Fibroblast of skin of right quadriceps (primary cell): Measurements from ENCODE around the gene TFR2.
A peak's percentile ranks its signal among the peaks of the same experiment; 100 is the strongest.

ENCODE experiments used
- DNase-seq: peaks from one replicate; pipeline ENCODE4 v3.0.0-alpha.2; 2013

TFR2 gene

DNA sequence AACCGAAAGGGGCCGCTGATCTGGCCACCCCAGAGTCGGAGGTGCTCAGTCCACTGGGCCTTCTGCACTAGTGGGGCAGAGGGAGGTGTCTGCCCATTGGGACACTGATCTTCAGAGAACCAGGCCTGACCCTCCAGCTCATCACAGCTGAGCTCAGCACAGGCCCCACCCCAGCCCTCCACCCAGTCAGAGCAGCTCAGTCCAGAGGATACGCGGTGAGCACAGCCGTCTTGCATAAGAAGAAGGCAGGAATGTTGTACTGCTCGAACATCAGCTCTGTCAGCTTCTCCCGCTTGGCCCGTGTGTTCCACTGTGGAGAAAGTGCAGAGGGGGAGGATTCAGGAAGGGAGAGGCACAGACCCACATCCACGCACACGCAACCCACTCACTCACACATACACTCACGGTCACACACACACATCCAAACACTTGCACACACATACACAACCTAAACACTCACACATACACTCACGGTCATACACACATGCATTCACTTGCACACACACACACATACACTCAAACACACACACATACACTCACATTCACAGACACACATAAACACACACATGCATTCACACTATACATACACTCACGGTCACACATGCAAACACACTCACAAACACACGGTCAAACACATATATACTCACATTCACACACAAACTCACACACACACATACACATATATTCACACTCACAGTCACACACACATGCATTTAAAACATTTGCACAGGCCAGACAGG lies 8.6 kb upstream of the TFR2 start:
- DNase-seq = no peak

DNA sequence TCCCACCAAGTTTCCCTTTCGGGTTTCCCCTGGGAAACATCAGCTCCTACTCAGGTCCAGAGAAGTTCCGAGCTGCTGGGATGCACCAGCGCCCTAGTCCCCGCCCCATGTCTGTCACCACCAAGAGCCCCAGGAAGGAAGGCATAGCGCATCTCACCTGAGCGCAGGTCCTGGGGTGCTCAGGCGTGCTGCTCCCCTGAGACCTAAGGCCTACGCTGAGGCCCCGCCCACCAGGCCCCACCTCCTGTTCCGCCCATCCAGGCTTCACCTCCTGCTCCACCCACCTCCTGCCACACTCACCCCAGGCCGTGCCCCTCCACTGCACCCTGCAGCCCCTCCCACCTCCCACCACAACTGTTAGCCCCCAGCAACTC lies 1.2 kb upstream of the TFR2 start:
- no peak for DNase-seq

DNA sequence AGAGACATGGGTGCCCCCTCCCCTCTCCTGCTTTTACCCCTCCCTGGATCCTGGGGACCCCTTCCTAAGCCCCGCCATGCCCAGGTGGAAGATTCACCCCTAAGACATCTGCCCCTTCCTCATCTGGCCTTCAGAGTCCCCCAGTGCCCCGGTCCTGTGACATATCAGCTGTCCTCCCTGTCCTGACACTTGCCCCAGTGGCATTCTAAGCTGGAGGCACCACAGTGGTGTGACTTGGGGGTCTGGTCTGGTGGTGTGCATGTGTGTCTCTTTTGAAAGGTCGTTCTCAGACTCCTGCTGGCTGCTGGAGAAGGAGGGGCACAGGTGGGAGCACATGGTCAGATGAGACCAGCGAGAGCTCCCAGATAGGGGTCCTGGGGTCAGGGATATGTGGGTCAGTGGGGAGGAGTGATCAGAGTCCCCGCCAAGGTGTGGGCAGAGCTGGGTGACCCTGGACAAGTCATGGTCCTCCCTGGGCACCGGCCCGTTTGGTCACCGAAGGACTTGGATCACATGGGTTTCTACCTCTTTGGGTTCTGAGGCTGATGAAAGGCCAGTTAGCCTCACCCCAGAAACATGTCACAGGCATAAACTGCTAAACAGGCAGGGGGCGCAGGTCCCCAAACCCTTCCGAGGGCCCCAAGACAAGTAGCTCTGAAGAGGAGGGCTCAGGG lies 645 bp upstream of the TFR2 start:
- no peak for DNase-seq

DNA sequence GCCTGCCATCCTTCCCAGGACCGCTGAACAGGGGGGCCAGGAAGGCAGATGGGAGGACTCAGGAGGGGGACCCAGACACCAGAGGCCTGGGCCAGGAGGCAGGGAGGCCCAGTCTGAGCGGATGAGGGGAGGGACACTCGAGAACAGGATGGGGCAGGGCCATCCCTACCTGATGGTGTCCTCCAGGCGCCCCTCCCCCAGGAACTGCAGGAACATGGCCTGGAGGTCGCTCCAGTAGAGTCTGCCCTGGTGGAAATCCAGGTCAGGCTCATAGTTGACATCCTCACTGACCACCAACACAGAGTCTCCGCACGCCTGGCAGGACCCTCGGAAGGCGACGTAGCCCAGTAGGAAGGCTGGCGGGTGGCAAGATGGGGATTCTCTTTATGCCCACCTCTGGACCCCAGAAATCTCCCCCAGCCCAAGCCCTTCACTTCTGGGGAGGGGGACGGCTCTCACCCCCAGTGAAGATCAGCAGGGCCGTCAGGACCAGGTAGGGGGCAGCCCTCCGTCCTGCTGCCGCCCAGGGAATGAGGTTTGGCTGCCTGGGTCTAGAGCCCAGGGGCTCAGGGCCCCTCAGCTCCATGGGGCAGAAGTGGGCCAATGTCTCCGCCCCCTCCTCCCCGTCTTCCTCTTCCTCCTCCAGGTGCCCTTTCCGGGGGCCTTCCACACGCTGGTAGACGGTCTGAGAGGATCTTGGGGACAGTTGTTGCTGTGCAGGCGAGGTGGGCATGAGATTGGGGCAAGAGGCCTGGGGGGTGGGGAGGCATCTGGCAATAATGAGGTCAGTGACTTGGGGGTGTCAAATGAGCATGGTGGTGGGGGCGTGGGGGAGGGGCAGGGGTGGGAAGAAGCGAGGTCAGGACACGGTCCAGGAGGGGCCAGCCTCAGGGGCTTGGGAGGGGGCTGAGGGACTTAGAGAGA lies 573 bp downstream of the TFR2 start:
- DNase-seq = no peak

DNA sequence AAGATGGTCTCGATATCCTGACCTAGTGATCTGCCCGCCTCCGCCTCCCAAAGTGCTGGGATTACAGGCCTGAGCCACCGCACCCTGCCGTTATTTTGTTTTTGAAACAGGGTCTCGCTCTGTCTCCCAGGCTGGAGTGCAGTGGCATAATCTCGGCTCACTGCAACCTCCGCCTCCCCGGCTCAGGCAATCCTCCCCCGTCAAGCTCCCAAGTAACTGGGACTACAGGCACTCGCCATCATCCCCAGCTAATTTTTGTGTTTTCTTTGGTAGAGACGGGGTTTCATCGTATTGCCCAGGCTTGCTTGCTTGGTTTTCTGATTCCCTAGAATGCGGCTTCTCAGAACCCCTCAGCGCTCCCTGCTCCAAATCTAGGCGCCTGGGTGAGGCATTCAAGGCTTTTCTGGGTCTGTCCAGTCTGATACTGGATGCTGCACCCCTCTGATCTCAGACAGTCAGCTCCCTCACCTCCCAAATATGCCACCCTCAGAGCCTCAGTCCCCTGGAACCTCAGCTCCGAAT lies 1.3 kb downstream of the TFR2 start:
- DNase-seq = no peak

DNA sequence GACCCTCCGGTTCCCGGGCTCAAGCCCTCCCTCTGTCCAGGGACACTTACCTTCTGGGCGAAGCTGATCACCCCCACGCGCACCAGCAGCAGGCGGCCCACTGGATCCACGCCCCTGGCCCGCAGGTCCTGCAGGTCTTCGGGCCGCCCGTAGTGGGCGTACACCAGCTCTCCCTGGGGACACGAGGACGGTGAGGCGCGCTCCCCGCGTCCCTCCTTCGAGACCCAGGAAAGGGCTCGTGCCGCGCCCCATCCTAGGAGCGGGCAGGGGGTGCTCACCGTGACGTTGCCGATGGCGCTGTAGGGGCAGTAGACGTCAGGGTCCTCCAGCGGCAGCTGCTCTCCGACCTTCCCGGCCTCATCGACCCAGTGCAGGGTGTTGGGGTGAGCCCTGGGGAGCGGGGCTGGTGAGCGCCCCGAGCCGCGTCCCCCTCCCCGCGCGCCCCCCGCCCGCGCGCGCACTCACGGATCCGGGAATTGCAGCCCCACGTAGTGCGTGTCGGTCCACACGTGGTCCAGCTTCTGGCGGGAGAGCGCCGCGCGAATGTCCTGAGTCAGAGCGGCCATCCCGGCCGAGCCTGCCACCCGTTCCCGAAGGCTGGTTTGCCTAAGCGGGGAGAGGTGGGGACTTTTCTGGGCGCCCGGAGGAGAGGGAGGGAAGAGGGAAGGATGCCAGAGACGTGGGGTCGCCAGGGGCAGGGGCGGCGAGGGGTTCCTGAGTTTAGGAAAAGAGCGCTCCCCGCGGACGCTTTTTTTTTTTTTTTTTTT lies 8.2 kb downstream of the TFR2 start:
- DNase-seq = peak; percentile 23

DNA sequence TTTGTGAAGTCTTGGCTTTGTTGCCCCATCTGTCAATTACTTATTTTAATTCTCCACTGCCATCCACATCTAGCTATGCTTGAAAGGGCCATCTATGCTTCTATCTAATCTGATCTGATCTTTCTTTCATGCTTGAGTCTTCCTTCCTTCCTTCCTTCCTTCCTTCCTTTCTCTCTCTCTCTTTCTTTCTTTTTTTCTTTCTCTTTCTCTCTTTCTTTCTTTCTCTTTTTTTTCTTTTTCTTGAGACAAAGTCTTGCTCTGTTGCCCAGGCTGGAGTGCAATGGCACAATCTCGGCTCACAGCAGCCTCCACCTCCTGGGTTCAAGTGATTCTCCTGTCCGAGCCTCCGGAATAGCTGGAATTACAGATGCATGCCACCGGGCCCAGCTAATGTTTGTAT lies 11.3 kb downstream of the TFR2 start:
- DNase-seq = no peak

DNA sequence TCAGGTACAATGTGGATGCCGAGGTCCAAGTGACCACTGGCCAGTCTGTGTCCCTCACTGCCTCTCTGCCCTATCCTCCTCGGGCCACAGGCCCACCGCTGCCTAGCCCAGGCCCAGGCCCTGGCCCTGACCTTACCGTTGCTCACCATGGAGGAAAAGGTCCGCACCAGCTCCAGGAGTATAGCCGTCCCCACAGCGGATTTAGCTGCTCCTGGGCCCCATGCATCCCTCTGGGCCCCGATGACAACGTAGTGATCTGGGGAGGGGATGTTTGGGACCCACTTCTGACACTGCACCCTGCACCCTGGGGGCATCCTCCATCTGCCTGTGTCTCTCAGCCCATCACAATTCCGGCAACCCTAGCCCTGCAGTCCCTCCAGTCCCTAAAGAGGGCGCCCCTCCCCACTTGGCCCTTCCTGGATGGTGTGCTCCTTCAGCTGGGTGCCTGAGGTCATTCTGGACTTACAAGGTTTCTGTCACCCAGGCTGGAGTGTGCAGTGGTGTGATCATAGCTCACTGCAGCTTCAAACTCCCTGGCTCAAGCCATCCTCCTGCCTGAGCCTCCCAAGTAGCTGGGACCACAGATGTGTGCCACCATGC lies 12.1 kb downstream of the TFR2 start:
- no peak for DNase-seq

DNA sequence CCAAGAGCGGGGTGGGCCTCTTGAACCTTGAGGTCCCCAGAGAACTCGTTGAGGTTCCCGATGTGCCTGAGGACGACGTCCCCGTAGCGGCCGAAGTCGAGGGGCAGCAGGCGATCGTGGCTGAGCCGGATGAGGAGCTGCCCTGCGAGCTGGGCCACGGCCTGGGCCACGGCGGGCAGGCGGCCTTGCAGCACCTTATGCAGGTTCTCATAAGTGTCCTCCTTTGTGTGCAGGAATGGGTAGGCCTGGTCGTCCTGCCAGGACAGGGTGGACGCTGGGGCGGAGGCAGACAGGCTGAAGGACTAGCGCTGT lies 14.2 kb downstream of the TFR2 start:
- DNase-seq = no peak

DNA sequence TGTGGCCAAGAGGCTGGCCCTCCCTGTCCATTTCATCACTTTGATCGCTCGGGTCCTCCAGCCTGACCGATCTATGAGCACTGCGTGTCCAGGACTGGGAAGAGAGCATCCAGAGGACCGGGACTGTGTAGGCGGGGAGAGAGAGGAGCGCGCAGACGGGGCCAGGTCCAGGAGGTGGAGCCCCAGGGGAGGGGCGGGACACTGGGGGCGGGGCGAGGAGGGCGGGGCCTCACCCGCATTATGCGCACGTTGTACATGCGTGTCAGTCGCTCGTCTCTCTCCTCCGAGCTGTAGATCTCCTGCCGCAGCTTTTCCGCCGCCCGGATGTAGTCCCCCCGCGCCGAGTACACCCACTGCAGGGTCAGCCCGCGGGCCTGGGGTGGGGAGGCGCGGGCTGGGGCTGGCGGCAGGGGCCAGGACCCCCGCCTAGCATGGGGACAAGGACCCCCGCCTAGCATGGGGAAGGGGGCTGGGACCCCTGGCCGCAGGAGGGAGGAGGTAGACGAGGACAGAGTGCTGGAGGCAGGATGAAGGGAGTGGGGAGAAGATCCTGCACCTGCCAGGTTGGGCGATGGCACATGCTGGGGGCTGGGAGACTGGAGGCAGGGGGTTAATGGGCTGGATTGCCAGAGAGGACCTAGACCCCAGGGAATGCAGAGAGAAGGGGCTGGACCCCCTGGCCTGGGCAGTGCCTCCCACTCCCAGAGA lies 14.7 kb downstream of the TFR2 start:
- DNase-seq = peak; percentile 84

DNA sequence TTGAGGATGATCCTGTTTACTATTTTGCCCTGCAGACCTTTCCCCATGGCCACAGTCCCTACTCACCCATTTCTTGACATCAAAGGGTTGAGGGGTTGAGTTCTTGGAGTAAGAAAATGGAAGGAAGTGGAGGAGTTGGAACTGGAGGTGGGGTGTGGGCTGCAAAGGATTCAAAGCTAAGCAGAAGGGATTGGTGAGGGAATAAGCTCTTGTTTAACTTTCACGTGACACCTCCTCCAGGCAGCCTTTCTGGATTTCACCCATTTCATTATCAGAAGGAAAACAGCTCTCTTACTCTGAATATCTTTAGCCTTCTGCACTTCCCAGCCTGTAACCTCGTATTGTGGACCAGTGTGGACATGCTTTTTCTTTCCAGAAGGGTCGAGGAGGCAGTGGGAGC lies 15.3 kb downstream of the TFR2 start:
- DNase-seq = no peak

DNA sequence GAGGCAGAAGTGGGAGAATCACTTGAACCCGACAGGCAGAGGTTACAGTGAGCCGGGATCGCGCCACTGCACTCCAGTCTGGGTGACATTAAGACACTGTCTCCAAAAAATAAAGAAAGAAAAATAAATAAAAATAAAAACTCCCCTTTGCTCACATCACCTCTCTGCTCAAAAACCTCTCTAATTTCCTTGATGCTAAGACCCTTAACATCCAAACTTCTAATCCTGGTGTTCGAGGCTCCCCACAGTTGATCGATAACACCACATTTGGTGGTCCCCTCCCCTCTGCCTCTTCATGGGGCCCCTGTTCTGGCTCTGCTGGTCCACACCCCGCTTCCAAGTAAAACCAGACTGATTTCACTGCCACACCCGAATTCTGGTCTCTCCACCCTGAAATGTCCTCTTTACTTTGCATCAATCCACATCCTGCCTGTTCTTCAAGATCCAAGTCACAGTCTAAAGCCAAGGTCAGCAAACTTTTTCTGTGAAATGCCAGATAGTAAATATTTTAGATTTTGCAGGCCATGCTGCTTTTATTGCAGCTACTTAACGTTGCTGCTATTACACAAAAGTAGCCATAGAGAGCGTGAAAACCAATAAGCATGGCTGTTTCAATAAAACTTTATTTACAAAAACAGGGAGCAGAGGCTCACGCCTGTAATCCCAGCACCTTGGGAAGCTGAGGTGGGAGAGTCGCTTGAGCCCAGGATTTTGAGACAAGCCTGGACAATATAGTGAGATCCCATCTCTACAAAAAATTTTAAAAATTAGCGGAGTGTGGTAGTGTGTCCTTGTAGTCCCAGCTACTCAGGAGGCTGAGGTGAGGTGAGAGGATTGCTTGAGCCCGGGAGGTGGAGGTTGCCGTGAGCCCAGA lies 17.2 kb downstream of the TFR2 start:
- no peak for DNase-seq

DNA sequence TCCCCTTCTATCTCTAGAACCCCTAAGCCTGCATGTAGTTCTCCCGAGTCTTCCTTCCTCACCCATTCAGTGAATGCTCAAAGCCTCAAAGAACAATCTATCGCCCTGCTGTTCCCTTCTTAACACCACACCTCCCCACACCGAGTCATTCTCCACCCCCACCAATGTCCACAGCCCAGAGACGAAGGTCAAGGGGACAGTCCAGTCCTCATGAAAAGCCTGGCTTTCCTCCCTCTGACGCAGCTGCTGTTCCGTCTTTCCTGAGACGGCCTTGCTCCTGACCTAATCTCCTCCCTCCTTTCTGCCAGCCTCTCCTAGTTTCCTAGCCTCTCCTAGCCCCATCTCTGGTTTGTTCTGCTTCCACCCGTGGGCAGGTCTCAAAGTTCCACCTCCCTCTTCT lies 19.8 kb downstream of the TFR2 start:
- no peak for DNase-seq

DNA sequence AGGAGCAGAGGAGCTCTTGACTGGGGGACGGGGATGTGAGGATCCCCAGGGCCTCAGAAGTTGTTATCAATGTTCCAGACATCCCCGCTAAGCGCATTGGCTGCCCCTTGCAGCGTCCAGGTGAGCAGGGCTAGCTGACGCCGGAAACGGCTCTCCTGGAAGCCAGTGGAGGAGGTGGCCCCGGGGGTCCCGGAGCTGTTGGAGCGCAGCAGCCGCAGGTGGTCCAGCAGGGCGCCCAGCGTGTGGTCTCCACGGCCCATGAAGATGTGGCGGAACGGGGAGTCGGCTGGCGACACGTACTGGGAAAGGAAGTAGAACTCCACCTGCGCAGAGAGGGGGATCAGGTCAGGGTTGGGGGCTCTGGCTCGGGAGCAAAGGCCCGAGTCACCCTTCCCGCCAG lies 20.5 kb downstream of the TFR2 start:
- no peak for DNase-seq

DNA sequence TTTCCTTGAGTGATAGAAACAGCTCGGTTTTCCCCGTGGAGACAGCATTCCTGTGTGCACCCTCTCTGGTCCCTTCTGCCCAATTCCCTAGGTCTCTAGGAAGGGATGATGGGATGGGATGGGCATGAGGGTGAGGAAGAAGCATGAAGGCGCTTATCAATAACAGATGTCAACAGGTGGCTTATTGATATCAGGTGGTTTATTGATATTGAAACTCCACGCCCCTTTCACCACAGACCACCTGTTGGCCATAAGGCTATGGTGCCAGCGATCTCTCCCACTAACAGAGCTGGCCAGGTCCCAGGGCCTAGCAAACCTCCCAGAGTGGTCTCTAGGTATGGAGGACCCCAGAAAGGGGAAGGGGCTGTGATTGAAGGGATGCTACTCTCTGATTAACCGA lies 21.1 kb downstream of the TFR2 start:
- DNase-seq = no peak

DNA sequence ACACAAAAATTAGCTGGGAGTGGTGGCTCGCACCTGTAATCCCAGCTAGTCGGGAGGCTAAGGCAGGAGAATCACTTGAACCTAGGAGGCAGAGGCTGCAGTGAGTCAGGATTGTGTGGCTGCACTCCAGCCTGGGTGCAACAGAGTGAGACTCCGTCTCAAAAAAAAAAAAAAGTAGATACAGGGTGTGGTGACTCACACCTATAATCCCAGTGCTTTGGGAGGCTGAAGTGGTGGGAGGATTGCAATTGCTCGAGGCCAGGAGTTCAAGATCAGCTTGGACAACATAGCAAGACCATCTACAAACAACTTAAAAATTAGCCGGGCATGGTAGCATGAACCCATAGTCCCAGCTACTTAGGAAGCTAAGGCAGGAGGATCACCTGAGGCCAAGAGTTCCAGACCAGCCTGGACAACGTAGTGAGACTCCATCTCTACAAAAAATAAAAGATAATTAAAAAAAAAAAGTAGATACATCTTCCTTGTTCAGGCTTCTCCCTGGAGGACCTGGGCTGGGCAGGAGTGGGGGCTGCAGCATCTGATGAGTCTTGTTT lies 27.0 kb downstream of the TFR2 start:
- DNase-seq = no peak

DNA sequence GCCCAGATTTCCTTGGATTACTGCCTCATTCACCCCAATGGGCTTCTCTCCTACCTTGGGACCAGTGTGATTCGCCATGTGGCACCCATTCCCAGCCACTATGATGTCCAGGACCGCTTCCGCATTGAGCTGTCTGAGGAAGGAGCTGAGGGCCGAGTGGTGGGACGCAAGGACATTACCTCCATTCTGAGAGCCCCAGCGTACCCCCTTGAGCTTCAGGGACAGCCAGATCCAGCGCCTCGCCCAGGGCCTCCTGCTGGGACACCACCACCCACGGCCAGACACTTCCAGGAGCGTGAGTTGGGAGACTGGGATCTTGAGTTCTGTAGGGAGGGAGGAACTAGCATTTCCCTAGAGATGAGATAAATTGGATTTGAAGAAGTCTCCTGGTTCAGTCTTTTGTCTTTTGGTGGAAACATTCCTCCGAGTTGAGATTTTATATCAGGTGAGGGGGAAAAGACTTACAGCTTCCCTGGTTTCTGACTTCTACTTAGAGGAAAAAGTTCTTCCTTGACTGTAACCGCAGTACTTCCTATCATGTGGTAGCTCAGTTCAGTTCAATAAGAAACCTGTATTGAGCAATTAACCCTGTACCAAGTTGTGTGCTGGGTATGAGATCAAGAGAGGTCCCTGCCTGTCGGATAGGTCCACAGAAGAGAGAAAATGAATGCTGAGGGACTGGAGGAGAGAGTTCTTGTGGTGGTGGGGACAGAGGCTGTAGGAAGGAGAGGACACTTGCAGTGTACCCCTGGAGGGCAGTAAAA lies 27.8 kb downstream of the TFR2 start:
- no peak for DNase-seq

DNA sequence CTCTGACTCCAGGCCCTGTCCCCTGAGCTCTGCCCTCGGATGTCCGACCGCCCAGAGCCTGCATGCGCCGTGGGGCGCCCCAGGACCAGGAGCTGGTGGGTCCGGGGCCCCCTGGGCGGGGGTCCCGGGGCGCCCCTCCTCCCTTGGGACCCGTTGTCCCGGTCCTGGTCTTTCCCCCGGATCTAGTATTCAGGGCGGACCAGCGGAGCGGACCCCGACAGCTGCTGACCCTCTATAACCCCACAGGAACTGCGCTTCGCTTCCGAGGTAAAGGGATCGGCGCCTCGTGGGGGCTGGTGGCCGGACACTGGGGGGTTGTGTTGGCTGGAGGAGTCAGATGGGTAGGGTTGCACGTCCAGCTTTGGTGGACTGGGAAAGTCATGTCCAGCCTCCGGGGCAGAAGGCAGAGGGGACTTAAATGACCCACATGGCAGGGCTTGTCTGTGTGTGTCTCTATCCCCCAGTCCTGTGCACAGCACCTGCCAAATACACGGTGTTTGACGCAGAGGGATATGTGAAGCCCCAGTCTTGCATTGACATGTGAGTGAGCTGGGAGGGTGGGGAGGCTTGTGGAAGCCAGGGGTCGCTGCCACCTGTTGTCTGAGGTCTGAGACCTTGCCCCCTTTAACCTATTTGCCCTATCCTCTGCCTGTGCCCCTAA lies 28.5 kb downstream of the TFR2 start:
- DNase-seq = no peak
